B cell (primary cell): ENCODE measurements around the gene LRRC14B. TPM values are rescaled to one million over a fixed set of nuclear protein-coding genes. Genes with fewer than 3 reads are reported as not detected.

Experiments
- ATAC-seq: fragments of 200-7000 bp; cut with Tn5 transposase; one replicate; pipeline ENCODE4 v1.10.0; 2021; ENCODE audit warnings: low read depth, mild to moderate bottlenecking, moderate number of reproducible peaks, moderate library complexity
- CTCF ChIA-PET: fragments of 350-600 bp; sonication (Branson Sonifier 250); formaldehyde crosslinking; loops from one replicate; lab custom pipeline; 2021; ENCODE audit warnings: antibody characterized with exemption, inconsistent platforms; lab: Charles Lee
- POLR2A ChIA-PET: fragments of 350-600 bp; sonication (Branson Sonifier 250); formaldehyde crosslinking; loops from one replicate; lab custom pipeline; 2021; ENCODE audit warnings: antibody characterized with exemption; lab: Charles Lee
- DNase-seq: peaks from one replicate; pipeline ENCODE4 v3.0.0; 2013
- H2AFZ ChIP-seq: 2 replicates; pipeline ENCODE4 v1.6.1; 2012; ENCODE audit warnings: mild to moderate bottlenecking, low read depth, low read length; ENCODE audit not compliant: insufficient read depth, poor library complexity, severe bottlenecking
- H3K27ac ChIP-seq, 2 donors: 1 replicate in 1 of 2; 2 replicates in 1 of 2; pipeline ENCODE4 v1.5.1; 2012 to 2013; ENCODE audit warnings: low read length in 2 of 2, mild to moderate bottlenecking in 2 of 2, moderate library complexity in 1 of 2
- H3K27me3 ChIP-seq, 4 experiments: fragments of 200-600 bp in 1 of 4; sonication (generic) in 1 of 4; replicated peaks in 1 of 4; 1 replicate in 2 of 4; 2 replicates in 2 of 4; pipeline versions ENCODE4 v1.6.1 to v1.7.0; 2013 to 2016; ENCODE audit warnings: low read length in 3 of 4, mild to moderate bottlenecking in 2 of 4, mixed read lengths in 1 of 4, moderate library complexity in 1 of 4; ENCODE audit not compliant: insufficient read depth in 4 of 4, control insufficient read depth in 3 of 4; ENCODE audit errors: control extremely low read depth in 1 of 4
- H3K36me3 ChIP-seq, 2 experiments: replicated peaks in 1 of 2; 1 replicate in 1 of 2; 2 replicates in 1 of 2; pipeline versions ENCODE4 v1.6.1 to v1.7.1; 2013; ENCODE audit warnings: low read length in 1 of 2; ENCODE audit not compliant: insufficient read depth in 2 of 2, control insufficient read depth in 1 of 2; ENCODE audit errors: control extremely low read depth in 1 of 2, extremely low read depth in 1 of 2
- H3K4me1 ChIP-seq, 2 donors: fragments of 200-600 bp in 1 of 2; sonication (generic) in 1 of 2; 1 replicate in 1 of 2; 2 replicates in 1 of 2; pipeline versions ENCODE4 v1.5.1 to v1.6.1; 2013 to 2017; ENCODE audit warnings: low read length in 2 of 2; ENCODE audit not compliant: control insufficient read depth in 2 of 2, insufficient read depth in 2 of 2
- H3K4me2 ChIP-seq: replicated peaks from 2 replicates; pipeline ENCODE3; 2012; ENCODE audit warnings: mild to moderate bottlenecking, low read depth, low read length; ENCODE audit not compliant: poor library complexity, severe bottlenecking
- H3K4me3 ChIP-seq, 5 experiments: fragments of 200-600 bp in 1 of 5; sonication (generic) in 1 of 5; 1 replicate in 3 of 5; 2 replicates in 2 of 5; pipeline versions ENCODE4 v1.5.1 to v1.7.0; 2011 to 2016; ENCODE audit warnings: low read length in 4 of 5, mild to moderate bottlenecking in 4 of 5, low read depth in 2 of 5, control low read depth in 1 of 5, moderate library complexity in 1 of 5; ENCODE audit not compliant: insufficient read depth in 1 of 5; ENCODE audit errors: control extremely low read depth in 1 of 5, extremely low read depth in 1 of 5
- H3K79me2 ChIP-seq: fragments of 200-600 bp; sonication (generic); one replicate; pipeline ENCODE4 v1.6.0; 2016; ENCODE audit warnings: low read length; ENCODE audit not compliant: control insufficient read depth, insufficient read depth
- H3K9ac ChIP-seq: fragments of 200-600 bp; sonication (generic); 2 replicates; pipeline ENCODE4 v1.6.1; 2017; ENCODE audit warnings: mild to moderate bottlenecking, low read length, moderate library complexity
- H3K9me3 ChIP-seq, 3 donors: one replicate each; pipeline versions ENCODE4 v1.6.1 to v1.7.1; 2013; ENCODE audit warnings: low read length in 2 of 3; ENCODE audit not compliant: control insufficient read depth in 2 of 3, insufficient read depth in 1 of 3; ENCODE audit errors: control extremely low read depth in 1 of 3
- H4K20me1 ChIP-seq: 2 replicates; pipeline ENCODE4 v1.6.0; 2012; ENCODE audit warnings: mild to moderate bottlenecking, low read length; ENCODE audit not compliant: insufficient read depth, control insufficient read depth, poor library complexity, severe bottlenecking
- H3K27ac Mint-ChIP-seq: one replicate; pipeline ENCODE4 v1.8.0; 2021; ENCODE audit warnings: mixed read lengths
- H3K27me3 Mint-ChIP-seq: one replicate; pipeline ENCODE4 v1.8.0; 2021; ENCODE audit warnings: mixed read lengths
- H3K4me1 Mint-ChIP-seq: one replicate; pipeline ENCODE4 v1.8.0; 2021; ENCODE audit warnings: mixed read lengths
- H3K4me3 Mint-ChIP-seq: one replicate; pipeline ENCODE4 v1.8.0; 2021; ENCODE audit warnings: mixed read lengths
- H3K9me3 Mint-ChIP-seq: one replicate; pipeline ENCODE4 v1.8.0; 2022; ENCODE audit warnings: mixed read lengths; ENCODE audit not compliant: insufficient read depth
- CTCF ChIP-seq: fragments of 200-600 bp; IDR thresholded peaks from one replicate; pipeline ENCODE4 v1.8.0; 2022; ENCODE audit warnings: antibody characterized with exemption, mild to moderate bottlenecking
- EZH2 ChIP-seq: IDR thresholded peaks from 2 replicates; pipeline ENCODE4 v1.6.1; 2012; ENCODE audit warnings: borderline replicate concordance, low read depth, mild to moderate bottlenecking, moderate library complexity, low read length; ENCODE audit not compliant: insufficient read depth, poor library complexity, severe bottlenecking
- WGBS: methylation state at CpG from one replicate; pipeline ENCODE4 v1.1.5; 2013; ENCODE audit warnings: missing lambda C conversion rate; ENCODE audit not compliant: insufficient coverage; 5-methylcytosine and 5-hydroxymethylcytosine counted together
- intact Hi-C: fragments of 100-400 bp; cut with micrococcal nuclease; formaldehyde crosslinking; loops from one replicate; pipeline ENCODE4 v1.10.0; 2022
- polyA plus RNA-seq: library from polyadenylated mRNA; depleted of rRNA; stranded (reverse); fragments of >200 nt; gene quantifications from 2 replicates; pipeline ENCODE4 v1.2.3, GENCODE V29; 2012
- total RNA-seq, 2 donors: library from RNA; stranded (reverse); fragments of 120-200 nt in 1 of 2; gene quantifications; 1 replicate in 1 of 2; 2 replicates in 1 of 2; pipeline versions ENCODE4 v1.2.3 to v1.2.4, GENCODE V29; 2013 to 2022

LRRC14B gene
- total and polyA plus RNA-seq, 2 donors (not counting 1 experiment from before 2014, with no cell fraction given), result 0.06 TPM; not detected in 1

DNA sequence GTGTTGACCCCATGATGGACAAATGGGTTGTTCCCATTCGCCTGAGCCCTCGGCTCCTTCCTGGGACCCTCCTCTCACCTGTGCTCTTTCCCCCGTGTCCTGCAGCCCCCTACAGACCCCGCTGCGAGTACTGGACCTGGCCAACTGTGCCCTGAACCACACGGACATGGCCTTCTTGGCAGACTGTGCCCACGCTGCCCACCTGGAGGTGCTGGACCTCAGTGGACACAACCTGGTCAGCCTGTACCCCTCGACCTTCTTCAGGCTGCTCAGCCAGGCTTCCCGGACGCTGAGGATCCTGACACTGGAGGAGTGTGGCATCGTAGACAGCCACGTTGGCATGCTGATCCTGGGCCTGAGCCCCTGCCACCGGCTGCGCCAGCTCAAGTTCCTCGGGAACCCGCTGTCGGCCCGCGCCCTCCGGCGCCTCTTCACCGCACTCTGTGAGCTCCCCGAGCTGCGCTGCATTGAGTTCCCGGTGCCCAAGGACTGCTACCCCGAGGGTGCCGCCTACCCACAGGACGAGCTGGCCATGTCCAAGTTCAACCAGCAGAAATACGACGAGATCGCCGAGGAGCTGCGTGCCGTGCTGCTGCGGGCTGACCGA is 3.4 kb downstream of the LRRC14B start:
- Mint-ChIP-seq H3K27me3 (peaks cover 7% of the 10 kb centered on the region), H3K4me1 (peaks cover 14% of the 10 kb centered on the region), H3K27ac (no peak overlapping the region), H3K4me3 (no peak overlapping the region), H3K9me3 (no peaks in the 10 kb centered on the region)
- Histone ChIP-seq H3K27ac (no peak overlapping the region), H3K9me3 (no peaks in the 10 kb centered on the region), H3K36me3 (no peaks in the 10 kb centered on the region), H3K27me3 (peaks cover 0 to 21% (median 0%) of the 10 kb centered on the region in 4 experiments), H3K4me3 (no peak overlapping the region), H4K20me1 (no peaks in the 10 kb centered on the region), H3K9ac (no peak overlapping the region), H3K4me1 (peaks cover 10 to 11% of the 10 kb centered on the region in 2 donors), H3K4me2 (no peak overlapping the region), H2AFZ (no peak overlapping the region), H3K79me2 (no peaks in the 10 kb centered on the region)
- TF ChIP-seq CTCF, result no peak
- TF ChIP-seq EZH2, result no peak
- intact Hi-C loops, result no loop called here
- DNase-seq (no peak), ATAC-seq (no peak)
- WGBS, result 95% methylated on average over 36 of the region's 36 CpGs
- POLR2A ChIA-PET, result no interaction called here
- CTCF ChIA-PET, result no interaction called here

DNA sequence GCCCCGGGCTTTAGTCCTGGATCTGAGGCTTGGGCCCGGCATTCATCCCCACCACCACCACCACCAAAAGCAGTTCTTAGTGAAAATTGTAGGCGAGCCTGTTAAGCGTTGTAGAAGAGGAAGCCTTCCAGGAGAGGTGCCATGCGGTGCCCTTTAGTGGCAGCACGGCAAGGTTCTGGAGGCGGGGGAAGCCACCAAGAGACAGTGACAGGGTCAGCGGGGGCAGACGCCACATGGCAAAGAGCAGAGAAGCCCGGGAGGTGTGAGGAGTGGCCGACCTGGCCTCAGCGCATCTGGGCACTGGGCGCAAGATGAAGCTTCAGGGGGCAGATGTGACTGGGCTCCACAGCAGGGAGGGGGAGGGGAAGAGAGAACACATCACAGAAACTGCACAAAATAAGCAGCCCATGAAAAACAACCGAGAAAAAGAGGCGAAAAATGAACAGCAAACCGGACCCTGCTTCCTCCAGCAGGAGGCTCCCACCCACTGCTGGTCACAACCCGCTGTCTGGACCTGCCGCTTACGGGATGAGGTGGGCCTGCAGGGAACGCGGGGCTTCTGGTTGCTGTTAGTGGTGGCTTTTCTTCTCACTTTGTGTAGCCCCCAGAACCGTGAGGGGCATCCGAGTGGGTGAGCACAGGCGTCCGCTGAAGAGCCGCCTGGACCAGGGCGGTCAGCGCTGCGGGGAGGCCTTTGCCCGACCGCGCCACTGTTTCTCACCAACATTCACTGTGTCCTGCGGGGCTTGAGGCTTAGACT is 4.3 kb downstream of the LRRC14B start:
- no peak overlapping the region for H3K27ac ChIP-seq
- 82% methylated on average over 26 of the region's 33 CpGs for WGBS
- H3K4me1 ChIP-seq, result peaks cover 10 to 11% of the 10 kb centered on the region in 2 donors
- POLR2A ChIA-PET, result no interaction called here
- no peaks in the 10 kb centered on the region for H3K36me3 ChIP-seq
- peaks cover 12% of the 10 kb centered on the region for H3K4me1 Mint-ChIP-seq
- H3K4me2 ChIP-seq, result no peak overlapping the region
- H2AFZ ChIP-seq, result no peak overlapping the region
- H3K27me3 ChIP-seq, result peaks cover 0 to 17% (median 0%) of the 10 kb centered on the region in 4 experiments
- no peak for TF ChIP-seq CTCF
- H3K79me2 ChIP-seq, result no peaks in the 10 kb centered on the region
- no peak for ATAC-seq
- H3K9ac ChIP-seq, result no peak overlapping the region
- no peak overlapping the region for H3K4me3 Mint-ChIP-seq
- no peak overlapping the region for H3K4me3 ChIP-seq
- peaks cover 7% of the 10 kb centered on the region for H4K20me1 ChIP-seq
- H3K27ac Mint-ChIP-seq, result no peak overlapping the region
- H3K9me3 ChIP-seq, result no peaks in the 10 kb centered on the region
- DNase-seq, result no peak
- CTCF ChIA-PET, result no interaction called here
- H3K27me3 Mint-ChIP-seq, result peaks cover 7% of the 10 kb centered on the region
- H3K9me3 Mint-ChIP-seq, result no peaks in the 10 kb centered on the region
- intact Hi-C loops, result no loop called here
